ENCODE data around the gene GALNT2.

GALNT2 gene

DNA sequence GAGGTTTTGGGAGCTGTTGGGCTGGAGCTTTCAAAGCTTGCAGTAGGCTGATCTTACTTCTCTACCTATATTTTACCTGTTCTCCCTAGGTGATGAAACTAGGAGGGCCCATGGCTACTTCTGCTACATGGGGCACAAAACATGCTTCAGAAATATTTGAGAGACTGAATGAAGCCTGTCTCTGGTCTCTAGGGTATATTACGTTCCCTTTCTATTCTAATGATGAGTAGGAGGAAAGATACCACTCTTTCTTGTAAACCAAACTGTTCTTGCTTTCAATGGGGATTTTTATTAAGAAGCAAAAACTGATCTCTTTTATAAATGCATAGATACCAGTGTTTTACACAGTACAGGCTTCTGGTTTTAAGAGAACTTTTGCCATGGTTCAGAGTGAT is 103.1 kb downstream of the GALNT2 start:
- no peak overlapping the region for H3K27ac ChIP-seq (replicated peaks; ENCODE audit: low read length)
- H2BK15ac ChIP-seq (ENCODE audit: low read length): no peak overlapping the region
- WGBS, 2 donors (ENCODE audit: extremely low coverage in 2 of 2, insufficient read length in 2 of 2, insufficient replicate concordance in 1 of 2): no CpG with 5 or more reads among the region's 1 CpG
- H3K9ac ChIP-seq (ENCODE audit: low read depth, low read length, poor library complexity): no peak overlapping the region
- H3K4me3 ChIP-seq (ENCODE audit: low read length in 2 of 2): no peak overlapping the region
- H3K18ac ChIP-seq (ENCODE audit: low read length): no peak overlapping the region
- H4K91ac ChIP-seq (ENCODE audit: low read depth, low read length, poor library complexity): no peak overlapping the region
- no peak overlapping the region for H3K14ac ChIP-seq (ENCODE audit: low read length)
- H3K27me3 ChIP-seq (ENCODE audit: control insufficient read depth in 3 of 3, insufficient read depth in 3 of 3, low read depth in 1 of 3, low read length in 3 of 3): no peaks in the 10 kb centered on the region
- peaks cover 0 to 5% of the 10 kb centered on the region in 2 donors for H3K4me1 ChIP-seq (ENCODE audit: control insufficient read depth in 2 of 2, insufficient read depth in 1 of 2, low read depth in 1 of 2, low read length in 2 of 2)
- no peak overlapping the region for H3K4me2 ChIP-seq (ENCODE audit: insufficient read depth, low read length, poor library complexity, severe bottlenecking)
- no peak for DNase-seq (ENCODE audit: low spot score)
- H2AFZ ChIP-seq (ENCODE audit: low read length): no peak overlapping the region
- no peak overlapping the region for H2BK12ac ChIP-seq (ENCODE audit: low read length)
- no peak overlapping the region for H4K8ac ChIP-seq (ENCODE audit: low read depth, low read length)
- H3K4ac ChIP-seq (ENCODE audit: low read length): no peak overlapping the region
- H3K9me3 ChIP-seq (replicated peaks in 1 of 2; ENCODE audit: control insufficient read depth in 2 of 2, insufficient read depth in 1 of 2, low read depth in 1 of 2, low read length in 2 of 2): peaks cover 3% of the 10 kb centered on the region in 2 donors
- H2BK5ac ChIP-seq (ENCODE audit: low read length): no peak overlapping the region
- no peaks in the 10 kb centered on the region for H3K36me3 ChIP-seq (replicated peaks in 1 of 2; ENCODE audit: control insufficient read depth in 2 of 2, insufficient read depth in 2 of 2, low read length in 2 of 2)
- H3K79me1 ChIP-seq (ENCODE audit: low read depth, low read length): peaks cover 4% of the 10 kb centered on the region
- no peak overlapping the region for H2AK5ac ChIP-seq (ENCODE audit: low read depth, low read length)
- H3K23ac ChIP-seq (ENCODE audit: low read depth, low read length, poor library complexity): no peak overlapping the region
- H2BK120ac ChIP-seq (ENCODE audit: low read depth, low read length): no peak overlapping the region

DNA sequence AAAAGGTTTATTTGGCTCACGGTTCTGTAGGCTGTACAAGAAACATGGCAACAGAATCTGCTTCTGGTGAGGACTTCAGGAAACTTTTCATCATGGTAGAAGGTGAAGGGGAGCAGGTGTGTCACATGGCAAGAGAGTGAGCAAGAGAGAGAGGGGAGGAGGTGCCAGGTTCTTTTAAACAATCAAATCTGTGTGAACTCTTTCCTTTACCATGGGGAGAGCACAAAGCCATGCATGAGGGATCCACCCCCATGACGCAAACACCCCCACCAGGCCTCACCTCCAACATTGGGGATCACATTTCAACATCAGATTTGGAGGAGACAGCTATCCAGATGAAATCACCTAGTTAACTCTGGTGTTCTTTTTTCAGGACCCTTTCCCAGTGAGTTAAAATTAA is 103.6 kb downstream of the GALNT2 start:
- peaks cover 0 to 7% of the 10 kb centered on the region in 2 donors for H3K4me1 ChIP-seq (ENCODE audit: control insufficient read depth in 2 of 2, insufficient read depth in 1 of 2, low read depth in 1 of 2, low read length in 2 of 2)
- no peak overlapping the region for H3K4ac ChIP-seq (ENCODE audit: low read length)
- peaks cover 3% of the 10 kb centered on the region in 2 donors for H3K9me3 ChIP-seq (replicated peaks in 1 of 2; ENCODE audit: control insufficient read depth in 2 of 2, insufficient read depth in 1 of 2, low read depth in 1 of 2, low read length in 2 of 2)
- H3K14ac ChIP-seq (ENCODE audit: low read length): no peak overlapping the region
- H3K36me3 ChIP-seq (replicated peaks in 1 of 2; ENCODE audit: control insufficient read depth in 2 of 2, insufficient read depth in 2 of 2, low read length in 2 of 2): no peaks in the 10 kb centered on the region
- H2AFZ ChIP-seq (ENCODE audit: low read length): no peak overlapping the region
- no peaks in the 10 kb centered on the region for H3K27me3 ChIP-seq (ENCODE audit: control insufficient read depth in 3 of 3, insufficient read depth in 3 of 3, low read depth in 1 of 3, low read length in 3 of 3)
- H4K91ac ChIP-seq (ENCODE audit: low read depth, low read length, poor library complexity): no peak overlapping the region
- no peak overlapping the region for H2BK120ac ChIP-seq (ENCODE audit: low read depth, low read length)
- no peak overlapping the region for H3K4me2 ChIP-seq (ENCODE audit: insufficient read depth, low read length, poor library complexity, severe bottlenecking)
- no peak overlapping the region for H3K18ac ChIP-seq (ENCODE audit: low read length)
- H3K4me3 ChIP-seq (ENCODE audit: low read length in 2 of 2): no peak overlapping the region
- WGBS, 2 donors (ENCODE audit: extremely low coverage in 2 of 2, insufficient read length in 2 of 2, insufficient replicate concordance in 1 of 2): no CpG with 5 or more reads among the region's 2 CpGs
- H4K8ac ChIP-seq (ENCODE audit: low read depth, low read length): no peak overlapping the region
- H2BK15ac ChIP-seq (ENCODE audit: low read length): no peak overlapping the region
- no peak overlapping the region for H2BK5ac ChIP-seq (ENCODE audit: low read length)
- H2BK12ac ChIP-seq (ENCODE audit: low read length): no peak overlapping the region
- H3K27ac ChIP-seq (replicated peaks; ENCODE audit: low read length): no peak overlapping the region
- no peak overlapping the region for H3K9ac ChIP-seq (ENCODE audit: low read depth, low read length, poor library complexity)
- H2AK5ac ChIP-seq (ENCODE audit: low read depth, low read length): no peak overlapping the region
- no peak overlapping the region for H3K23ac ChIP-seq (ENCODE audit: low read depth, low read length, poor library complexity)
- peaks cover 4% of the 10 kb centered on the region for H3K79me1 ChIP-seq (ENCODE audit: low read depth, low read length)
- DNase-seq (ENCODE audit: low spot score): no peak

DNA sequence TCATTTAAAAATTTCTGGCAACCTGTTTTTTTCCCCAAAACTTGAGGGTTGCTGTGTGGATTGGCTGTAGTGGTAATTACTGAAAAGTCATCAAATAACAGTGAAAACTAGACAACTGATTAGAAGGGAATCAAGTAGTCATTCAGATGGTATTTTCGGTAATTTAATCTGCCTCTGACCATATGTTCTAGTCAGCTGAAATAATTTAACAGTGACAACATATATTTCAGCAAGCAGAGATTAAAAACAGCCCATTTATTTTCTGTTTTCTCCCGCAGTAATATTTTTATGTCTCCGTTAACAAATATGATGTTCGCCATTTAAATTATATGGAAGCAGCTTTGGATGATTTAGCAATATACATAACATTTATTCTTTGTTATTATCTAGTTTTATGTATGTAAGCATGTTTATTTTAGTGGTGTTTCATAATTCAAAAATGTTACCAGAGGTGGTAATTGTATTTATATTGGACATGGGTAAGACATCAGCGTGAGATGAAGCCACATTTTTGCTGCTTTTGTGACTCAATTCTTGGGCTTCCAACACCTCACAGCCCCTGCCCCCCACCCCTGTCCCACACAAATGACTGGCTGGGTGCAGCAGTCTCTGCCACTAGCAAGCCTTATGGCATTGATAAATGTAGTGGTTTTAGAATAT is 104.4 kb downstream of the GALNT2 start:
- H3K79me1 ChIP-seq (ENCODE audit: low read depth, low read length): peaks cover 4% of the 10 kb centered on the region
- no peak overlapping the region for H3K27ac ChIP-seq (replicated peaks; ENCODE audit: low read length)
- peaks cover 3% of the 10 kb centered on the region in 2 donors for H3K9me3 ChIP-seq (replicated peaks in 1 of 2; ENCODE audit: control insufficient read depth in 2 of 2, insufficient read depth in 1 of 2, low read depth in 1 of 2, low read length in 2 of 2)
- peaks cover 0 to 7% of the 10 kb centered on the region in 2 donors for H3K4me1 ChIP-seq (ENCODE audit: control insufficient read depth in 2 of 2, insufficient read depth in 1 of 2, low read depth in 1 of 2, low read length in 2 of 2)
- WGBS, 2 donors (ENCODE audit: extremely low coverage in 2 of 2, insufficient read length in 2 of 2, insufficient replicate concordance in 1 of 2): no CpG with 5 or more reads among the region's 5 CpGs
- no peak overlapping the region for H3K9ac ChIP-seq (ENCODE audit: low read depth, low read length, poor library complexity)
- H3K4me2 ChIP-seq (ENCODE audit: insufficient read depth, low read length, poor library complexity, severe bottlenecking): no peak overlapping the region
- no peak overlapping the region for H2BK15ac ChIP-seq (ENCODE audit: low read length)
- H3K4me3 ChIP-seq (ENCODE audit: low read length in 2 of 2): no peak overlapping the region
- H2AFZ ChIP-seq (ENCODE audit: low read length): no peak overlapping the region
- no peak overlapping the region for H3K23ac ChIP-seq (ENCODE audit: low read depth, low read length, poor library complexity)
- no peak overlapping the region for H3K18ac ChIP-seq (ENCODE audit: low read length)
- H2BK12ac ChIP-seq (ENCODE audit: low read length): no peak overlapping the region
- no peak overlapping the region for H4K8ac ChIP-seq (ENCODE audit: low read depth, low read length)
- no peak overlapping the region for H3K14ac ChIP-seq (ENCODE audit: low read length)
- no peak overlapping the region for H4K91ac ChIP-seq (ENCODE audit: low read depth, low read length, poor library complexity)
- no peaks in the 10 kb centered on the region for H3K27me3 ChIP-seq (ENCODE audit: control insufficient read depth in 3 of 3, insufficient read depth in 3 of 3, low read depth in 1 of 3, low read length in 3 of 3)
- no peak overlapping the region for H2BK5ac ChIP-seq (ENCODE audit: low read length)
- no peak for DNase-seq (ENCODE audit: low spot score)
- no peak overlapping the region for H3K4ac ChIP-seq (ENCODE audit: low read length)
- no peaks in the 10 kb centered on the region for H3K36me3 ChIP-seq (replicated peaks in 1 of 2; ENCODE audit: control insufficient read depth in 2 of 2, insufficient read depth in 2 of 2, low read length in 2 of 2)
- H2BK120ac ChIP-seq (ENCODE audit: low read depth, low read length): no peak overlapping the region
- H2AK5ac ChIP-seq (ENCODE audit: low read depth, low read length): no peak overlapping the region

DNA sequence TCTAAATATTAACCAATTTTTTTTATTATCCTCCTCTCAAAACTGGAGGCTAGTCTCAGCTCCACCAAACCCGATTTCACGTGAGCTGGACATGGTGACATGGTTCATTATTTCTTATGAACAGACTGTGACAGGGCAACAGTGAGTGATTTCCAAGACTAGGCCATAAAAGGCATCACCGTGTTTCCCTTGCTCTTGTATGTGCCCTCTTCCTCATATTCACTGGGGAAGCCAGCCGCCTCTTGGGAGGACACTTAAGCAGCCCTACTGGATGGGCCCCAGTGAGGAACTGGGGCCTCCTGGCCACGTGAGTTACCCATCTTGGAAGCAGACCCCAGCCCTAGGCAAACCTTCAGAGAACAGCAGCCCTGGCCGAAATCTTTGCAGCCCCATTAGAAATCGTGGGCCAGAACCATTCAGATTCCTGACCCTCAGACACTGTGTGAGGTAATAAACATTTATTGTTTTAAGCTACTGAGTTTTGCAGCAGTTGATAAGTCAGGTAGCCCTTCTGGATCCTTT is 105.0 kb downstream of the GALNT2 start:
- H3K36me3 ChIP-seq (replicated peaks in 1 of 2; ENCODE audit: control insufficient read depth in 2 of 2, insufficient read depth in 2 of 2, low read length in 2 of 2): no peaks in the 10 kb centered on the region
- H2BK5ac ChIP-seq (ENCODE audit: low read length): no peak overlapping the region
- no peak overlapping the region for H3K23ac ChIP-seq (ENCODE audit: low read depth, low read length, poor library complexity)
- H3K9me3 ChIP-seq (replicated peaks in 1 of 2; ENCODE audit: control insufficient read depth in 2 of 2, insufficient read depth in 1 of 2, low read depth in 1 of 2, low read length in 2 of 2): peaks cover 2 to 3% of the 10 kb centered on the region in 2 donors
- H3K4ac ChIP-seq (ENCODE audit: low read length): no peak overlapping the region
- WGBS, 2 donors (ENCODE audit: extremely low coverage in 2 of 2, insufficient read length in 2 of 2, insufficient replicate concordance in 1 of 2): no CpG with 5 or more reads among the region's 7 CpGs
- H2BK15ac ChIP-seq (ENCODE audit: low read length): no peak overlapping the region
- no peak overlapping the region for H3K9ac ChIP-seq (ENCODE audit: low read depth, low read length, poor library complexity)
- no peaks in the 10 kb centered on the region for H3K27me3 ChIP-seq (ENCODE audit: control insufficient read depth in 3 of 3, insufficient read depth in 3 of 3, low read depth in 1 of 3, low read length in 3 of 3)
- H2AFZ ChIP-seq (ENCODE audit: low read length): no peak overlapping the region
- H3K4me3 ChIP-seq (ENCODE audit: low read length in 2 of 2): no peak overlapping the region
- peaks cover 4% of the 10 kb centered on the region for H3K79me1 ChIP-seq (ENCODE audit: low read depth, low read length)
- H3K4me2 ChIP-seq (ENCODE audit: insufficient read depth, low read length, poor library complexity, severe bottlenecking): no peak overlapping the region
- no peak overlapping the region for H3K27ac ChIP-seq (replicated peaks; ENCODE audit: low read length)
- no peak overlapping the region for H4K8ac ChIP-seq (ENCODE audit: low read depth, low read length)
- H3K4me1 ChIP-seq (ENCODE audit: control insufficient read depth in 2 of 2, insufficient read depth in 1 of 2, low read depth in 1 of 2, low read length in 2 of 2): peaks cover 0 to 12% of the 10 kb centered on the region in 2 donors
- H3K14ac ChIP-seq (ENCODE audit: low read length): no peak overlapping the region
- H2AK5ac ChIP-seq (ENCODE audit: low read depth, low read length): no peak overlapping the region
- H3K18ac ChIP-seq (ENCODE audit: low read length): peak overlapping the region; percentile 19
- H2BK120ac ChIP-seq (ENCODE audit: low read depth, low read length): no peak overlapping the region
- no peak for DNase-seq (ENCODE audit: low spot score)
- no peak overlapping the region for H4K91ac ChIP-seq (ENCODE audit: low read depth, low read length, poor library complexity)
- no peak overlapping the region for H2BK12ac ChIP-seq (ENCODE audit: low read length)

All from neuronal stem cell (in vitro differentiated cells).